HCT116 (cell line): ENCODE data around the gene ACLY. TPM values are rescaled to one million over a fixed set of nuclear protein-coding genes. Genes with fewer than 3 reads are reported as not detected.
"Not testable (repeated sequence)": the region's sequence is repeated elsewhere in the genome, so short reads cannot be mapped to it uniquely, and the experiment has no call there.

ENCODE experiments used
- ATAC-seq: fragments of 200-7000 bp; cut with Tn5 transposase; 2 replicates; pipeline ENCODE4 v1.9.1; 2020; ENCODE audit warnings: mild to moderate bottlenecking, moderate library complexity
- BruUV-seq: library from RNA; stranded (reverse); fragments of 400-500 nt; replicated peaks from 2 replicates; lab custom pipeline; 2021; lab: Mats Ljungman, UMichigan
- CTCF ChIA-PET: fragments of 300-600 bp; sonication (Branson Sonifier 250); formaldehyde crosslinking; loops from one replicate; lab custom pipeline; 2021; ENCODE audit warnings: antibody characterized with exemption; lab: Charles Lee
- POLR2A ChIA-PET: fragments of 300-600, 350-600 bp; sonication (Branson Sonifier 250); formaldehyde crosslinking; loops from one replicate; lab custom pipeline; 2021; ENCODE audit warnings: antibody characterized with exemption; lab: Charles Lee
- RAD21 ChIA-PET, 2 experiments: fragments of 300-600 bp; sonication (Branson Sonifier 250); formaldehyde crosslinking; loops; one replicate each; lab custom pipeline; 2023; ENCODE audit warnings: low total read pairs in 2 of 2; ENCODE audit not compliant: uncharacterized antibody in 2 of 2, unreplicated experiment in 2 of 2, low non-redundant PET in 1 of 2; lab: Charles Lee
- DNase-seq: peaks from one replicate; pipeline ENCODE4 v3.0.0-alpha.2; 2010; ENCODE audit warnings: low read depth, low spot score
- H2AFZ ChIP-seq: fragments of 200-600 bp; shearing (Covaris generic), sonication (generic); 2 replicates; pipeline ENCODE4 v1.6.1; 2017; ENCODE audit warnings: low read depth, mixed run types, mixed read lengths, antibody characterized with exemption, low read length; ENCODE audit not compliant: poor library complexity, severe bottlenecking
- H3K27ac ChIP-seq: 2 replicates; pipeline ENCODE4 v1.5.1; 2012; ENCODE audit warnings: low read depth, low read length
- H3K27me3 ChIP-seq: fragments of 200-600 bp; sonication (generic); 2 replicates; pipeline ENCODE4 v1.6.1; 2016; ENCODE audit warnings: mixed run types, low read length, mixed read lengths; ENCODE audit not compliant: insufficient read depth
- H3K36me3 ChIP-seq, 2 experiments: fragments of 200-500 bp in 1 of 2; fragments of 200-600 bp in 1 of 2; sonication (Bioruptor generic) in 1 of 2; sonication (generic) in 1 of 2; 2 replicates each; pipeline versions ENCODE4 v1.5.1 to v1.6.1; 2014 to 2016; ENCODE audit warnings: low read length in 2 of 2, inconsistent platforms in 1 of 2, mixed read lengths in 1 of 2, mixed run types in 1 of 2; ENCODE audit not compliant: insufficient read depth in 2 of 2, control insufficient read depth in 1 of 2
- H3K4me1 ChIP-seq, 2 experiments: fragments of 200-600 bp in 1 of 2; sonication (generic) in 1 of 2; 2 replicates each; pipeline versions ENCODE4 v1.5.1 to v1.6.1; 2012 to 2017; ENCODE audit warnings: low read length in 2 of 2, inconsistent platforms in 1 of 2, mild to moderate bottlenecking in 1 of 2, mixed read lengths in 1 of 2, mixed run types in 1 of 2, moderate library complexity in 1 of 2; ENCODE audit not compliant: insufficient read depth in 2 of 2, control insufficient read depth in 1 of 2
- H3K4me2 ChIP-seq: fragments of 200-600 bp; sonication (generic); 2 replicates; pipeline ENCODE4 v1.6.1; 2017; ENCODE audit warnings: mixed run types, low read length, mixed read lengths
- H3K4me3 ChIP-seq, 2 experiments: fragments of 200-600 bp in 1 of 2; sonication (generic) in 1 of 2; replicated peaks in 1 of 2; 2 replicates each; pipeline ENCODE4 v1.5.1; 2011 to 2016; ENCODE audit warnings: low read length in 2 of 2, control low read depth in 1 of 2, low read depth in 1 of 2, mild to moderate bottlenecking in 1 of 2, mixed read lengths in 1 of 2, mixed run types in 1 of 2
- H3K79me2 ChIP-seq: fragments of 200-600 bp; sonication (generic); 2 replicates; pipeline ENCODE4 v1.6.1; 2017; ENCODE audit warnings: mild to moderate bottlenecking, mixed run types, low read length, moderate library complexity, mixed read lengths; ENCODE audit not compliant: insufficient read depth
- H3K9ac ChIP-seq: fragments of 200-600 bp; sonication (generic); 2 replicates; pipeline ENCODE4 v1.6.1; 2016; ENCODE audit warnings: low read length, mixed read lengths
- H3K9me2 ChIP-seq: fragments of 200-600 bp; sonication (generic), shearing (Covaris generic); 2 replicates; pipeline ENCODE4 v1.6.1; 2017; ENCODE audit warnings: mixed run types, mild to moderate bottlenecking, moderate library complexity; ENCODE audit not compliant: insufficient read depth
- H3K9me3 ChIP-seq, 2 experiments: fragments of 200-500 bp in 1 of 2; fragments of 200-600 bp in 1 of 2; sonication (Bioruptor generic) in 1 of 2; sonication (generic) in 1 of 2; 2 replicates each; pipeline ENCODE4 v1.6.1; 2014 to 2017; ENCODE audit warnings: low read length in 2 of 2, mixed read lengths in 2 of 2, inconsistent platforms in 1 of 2, low read depth in 1 of 2, mild to moderate bottlenecking in 1 of 2, mixed run types in 1 of 2, moderate library complexity in 1 of 2; ENCODE audit not compliant: control insufficient read depth in 1 of 2, insufficient read depth in 1 of 2
- H4K20me1 ChIP-seq: fragments of 200-600 bp; sonication (generic), shearing (Covaris generic); 2 replicates; pipeline ENCODE4 v1.6.1; 2017; ENCODE audit warnings: mixed run types, mild to moderate bottlenecking, moderate library complexity; ENCODE audit not compliant: insufficient read depth
- CTCF ChIP-seq, 3 experiments: fragments of 200-600 bp in 1 of 3; sonication (generic) in 1 of 3; IDR thresholded peaks in 2 of 3; conservative IDR thresholded peaks in 1 of 3; 2 replicates each; pipeline ENCODE4 v1.5.1; 2012 to 2017; ENCODE audit warnings: low read depth in 2 of 3, low read length in 2 of 3, antibody characterized with exemption in 1 of 3, borderline replicate concordance in 1 of 3, control low read depth in 1 of 3, mild to moderate bottlenecking in 1 of 3, mixed read lengths in 1 of 3, mixed run types in 1 of 3, moderate library complexity in 1 of 3; ENCODE audit not compliant: insufficient read depth in 1 of 3
- EGR1 ChIP-seq: IDR thresholded peaks from 2 replicates; pipeline ENCODE4 v1.6.1; 2012; ENCODE audit warnings: low read depth
- ELF1 ChIP-seq: IDR thresholded peaks from 2 replicates; pipeline ENCODE4 v1.6.1; 2012; ENCODE audit warnings: low read depth, borderline replicate concordance
- EZH2phosphoT487 ChIP-seq: fragments of 200-600 bp; IDR thresholded peaks from 2 replicates; pipeline ENCODE4 v1.6.1; 2018; ENCODE audit warnings: antibody characterized with exemption, borderline replicate concordance
- FOSL1 ChIP-seq: IDR thresholded peaks from 2 replicates; pipeline ENCODE4 v1.6.1; 2012; ENCODE audit warnings: low read depth
- POLR2A ChIP-seq: IDR thresholded peaks from 2 replicates; pipeline ENCODE4 v1.7.0; 2011; ENCODE audit warnings: borderline replicate concordance; ENCODE audit not compliant: insufficient read depth, insufficient read length; ENCODE audit errors: extremely low read depth
- POLR2AphosphoS5 ChIP-seq: IDR thresholded peaks from 2 replicates; pipeline ENCODE4 v1.6.1; 2011; ENCODE audit warnings: mild to moderate bottlenecking, low read depth, low read length, moderate library complexity
- SIN3A ChIP-seq: IDR thresholded peaks from 2 replicates; pipeline ENCODE4 v1.6.1; 2012; ENCODE audit warnings: low read depth
- SRF ChIP-seq: IDR thresholded peaks from 2 replicates; pipeline ENCODE4 v1.6.1; 2012; ENCODE audit warnings: low read depth
- YY1 ChIP-seq: IDR thresholded peaks from 2 replicates; pipeline ENCODE4 v1.6.1; 2011; ENCODE audit warnings: low read length, low read depth, moderate library complexity, mild to moderate bottlenecking; ENCODE audit not compliant: insufficient replicate concordance; ENCODE audit errors: extremely low read depth
- ZBTB33 ChIP-seq: IDR thresholded peaks from 2 replicates; pipeline ENCODE4 v1.6.1; 2011; ENCODE audit warnings: mild to moderate bottlenecking, low read length, moderate library complexity; ENCODE audit not compliant: insufficient replicate concordance; ENCODE audit errors: extremely low read depth
- ZFX ChIP-seq: fragments of 450-650 bp; IDR thresholded peaks from 2 replicates; pipeline ENCODE4 v1.6.1; 2017
- ZNF274 ChIP-seq: fragments of 200-500 bp; sonication (Bioruptor generic); IDR thresholded peaks from 2 replicates; pipeline ENCODE4 v1.6.1; 2014; ENCODE audit warnings: mild to moderate bottlenecking, low read depth, low read length, inconsistent platforms
- intact Hi-C: fragments of 100-400 bp; cut with micrococcal nuclease; formaldehyde crosslinking; loops from 2 replicates; pipeline ENCODE4 v1.10.0; 2022
- total RNA-seq: library from RNA; stranded (reverse); gene quantifications from one replicate; pipeline ENCODE4 v1.2.1, GENCODE V29; 2021; ENCODE audit not compliant: unreplicated experiment

ACLY gene
- total RNA-seq, 1 experiment from 2014 or later: 222 TPM

GRCh38 chr17:41860254-41860931 lies 58.4 kb downstream of the ACLY start:
- Histone ChIP-seq H3K4me3 (no peak overlapping the region), H3K9me3 (no peaks in the 10 kb centered on the region), H3K9me2 (no peaks in the 10 kb centered on the region)
- DNase-seq: no peak
- RAD21 ChIA-PET: no interaction called here
- ATAC-seq: no peak
- TF ChIP-seq ZFX (no peak), FOSL1 (no peak), POLR2A (no peak), SRF (no peak), POLR2AphosphoS5 (no peak), EGR1 (no peak), CTCF (IDR thresholded peaks at IDR 0.05 in 2 of 3, conservative IDR thresholded peaks at IDR 0.05 in 1 of 3; ENCODE audit: borderline replicate concordance in 1 of 3, insufficient read depth in 1 of 3, low read depth in 2 of 3, low read length in 2 of 3) (no peak), ZNF274 (no peak), ELF1 (no peak), YY1 (no peak), SIN3A (no peak), EZH2phosphoT487 (no peak), ZBTB33 (no peak)
- TF ChIP-seq, all 23 proteins: peak for 0
- Histone ChIP-seq H3K4me1 (peaks cover 9 to 14% of the 10 kb centered on the region in 2 experiments; a peak in 3 of 4 replicates), H3K27ac (no peak overlapping the region), H3K9ac (no peak overlapping the region), H2AFZ (no peak overlapping the region), H3K4me2 (no peak overlapping the region), H3K36me3 (no peaks in the 10 kb centered on the region), H3K27me3 (no peaks in the 10 kb centered on the region), H3K79me2 (peaks cover 88% of the 10 kb centered on the region), H4K20me1 (no peaks in the 10 kb centered on the region)
- intact Hi-C loops: no loop called here
- BruUV-seq: no TSS peak
- POLR2A ChIA-PET: no interaction called here
- CTCF ChIA-PET: no interaction called here

- BruUV-seq, H3K9me3 ChIP-seq, CTCF ChIA-PET, DNase-seq, H3K9me2 ChIP-seq, ATAC-seq, H4K20me1 ChIP-seq, H2AFZ ChIP-seq, H3K4me1 ChIP-seq, H3K9ac ChIP-seq, H3K4me3 ChIP-seq, H3K4me2 ChIP-seq, H3K27me3 ChIP-seq, H3K27ac ChIP-seq, intact Hi-C loops, RAD21 ChIA-PET: not testable (repeated sequence)
- Histone ChIP-seq H3K36me3 (peaks cover 10 to 21% of the 10 kb centered on the region in 2 experiments; a peak in 3 of 4 replicates), H3K79me2 (peaks cover 70% of the 10 kb centered on the region)
- POLR2A ChIA-PET: interaction anchor here (1.0 kb wide), 1 partner anchor 65 kb away, joined by 3 read pairs; the partner anchor contains the start of gene JUP
These were observed 67.4 kb downstream of the ACLY start for GRCh38 chr17:41851382-41851781.
